SK-N-SH (cell line): ENCODE data around the gene IL16. TPM values are rescaled to one million over a fixed set of nuclear protein-coding genes. Genes with fewer than 3 reads are reported as not detected.

Experiments
- CTCF ChIA-PET: fragments of 300-600, 350-600 bp; formaldehyde crosslinking; extraction: SDS; loops from one replicate; lab custom pipeline; 2021; lab: Yijun Ruan, JAX
- POLR2A ChIA-PET: fragments of 350-600 bp; sonication (Branson Sonifier 250); formaldehyde crosslinking; extraction: SDS; loops from one replicate; lab custom pipeline; 2020; ENCODE audit warnings: antibody characterized with exemption, inconsistent platforms; lab: Yijun Ruan, JAX
- DNase-seq: peaks from one replicate; pipeline ENCODE4 v3.0.0; 2012
- H2AFZ ChIP-seq: fragments of 200-600 bp; sonication (generic); 2 replicates; pipeline ENCODE4 v1.8.1; 2016; ENCODE audit warnings: antibody characterized with exemption, mild to moderate bottlenecking, low read depth
- H3F3A ChIP-seq: fragments of 200-600 bp; sonication (generic); replicated peaks from 2 replicates; pipeline ENCODE3; 2016; ENCODE audit warnings: antibody characterized with exemption, mild to moderate bottlenecking; ENCODE audit not compliant: insufficient read depth
- H3K27ac ChIP-seq, 2 experiments: fragments of 200-500 bp in 1 of 2; fragments of 200-600 bp in 1 of 2; sonication (Bioruptor generic) in 1 of 2; sonication (generic), shearing (Covaris generic) in 1 of 2; 2 replicates each; pipeline versions ENCODE4 v1.5.1 to v1.6.1; 2014 to 2016; ENCODE audit warnings: low read depth in 2 of 2, inconsistent platforms in 1 of 2, low read length in 1 of 2, mild to moderate bottlenecking in 1 of 2, mixed read lengths in 1 of 2
- H3K27me3 ChIP-seq: fragments of 200-600 bp; sonication (generic), shearing (Covaris generic); 2 replicates; pipeline ENCODE4 v1.6.1; 2016; ENCODE audit warnings: mixed run types; ENCODE audit not compliant: insufficient read depth
- H3K36me3 ChIP-seq, 2 experiments: fragments of 200-500 bp in 1 of 2; fragments of 200-600 bp in 1 of 2; sonication (Bioruptor generic) in 1 of 2; sonication (generic) in 1 of 2; replicated peaks in 1 of 2; 2 replicates each; pipeline versions ENCODE3 to v1.5.1; 2014 to 2016; ENCODE audit warnings: low read length in 1 of 2, mild to moderate bottlenecking in 1 of 2; ENCODE audit not compliant: insufficient read depth in 2 of 2, control insufficient read depth in 1 of 2
- H3K4me1 ChIP-seq, 2 experiments: fragments of 200-500 bp in 1 of 2; fragments of 200-600 bp in 1 of 2; sonication (Bioruptor generic) in 1 of 2; sonication (generic), shearing (Covaris generic) in 1 of 2; 2 replicates each; pipeline versions ENCODE4 v1.5.1 to v1.6.1; 2014 to 2016; ENCODE audit warnings: low read depth in 1 of 2, low read length in 1 of 2, mixed run types in 1 of 2; ENCODE audit not compliant: insufficient read depth in 2 of 2, control insufficient read depth in 1 of 2
- H3K4me2 ChIP-seq: fragments of 200-600 bp; sonication (generic), shearing (Covaris generic); 2 replicates; pipeline ENCODE4 v1.6.1; 2017; ENCODE audit warnings: mixed run types
- H3K4me3 ChIP-seq, 2 experiments: fragments of 200-500 bp in 1 of 2; fragments of 200-600 bp in 1 of 2; sonication (Bioruptor generic) in 1 of 2; sonication (generic), shearing (Covaris generic) in 1 of 2; 2 replicates each; pipeline versions ENCODE4 v1.5.1 to v1.8.1; 2014 to 2016; ENCODE audit warnings: low read depth in 2 of 2, inconsistent platforms in 1 of 2, low read length in 1 of 2, mild to moderate bottlenecking in 1 of 2, mixed read lengths in 1 of 2, moderate library complexity in 1 of 2
- H3K79me2 ChIP-seq: fragments of 200-600 bp; sonication (generic); 2 replicates; pipeline ENCODE4 v1.8.1; 2017; ENCODE audit warnings: mild to moderate bottlenecking; ENCODE audit not compliant: insufficient read depth
- H3K9ac ChIP-seq: fragments of 200-600 bp; sonication (generic); 2 replicates; pipeline ENCODE4 v1.6.1; 2017; ENCODE audit warnings: mixed run types
- H3K9me2 ChIP-seq: fragments of 200-600 bp; sonication (generic); 2 replicates; pipeline ENCODE4 v1.6.1; 2017; ENCODE audit warnings: mixed run types
- H3K9me3 ChIP-seq: fragments of 200-600 bp; sonication (generic); 2 replicates; pipeline ENCODE4 v1.6.1; 2017; ENCODE audit warnings: mixed run types, mild to moderate bottlenecking, moderate library complexity
- H4K20me1 ChIP-seq: fragments of 200-600 bp; sonication (generic); 2 replicates; pipeline ENCODE4 v1.6.1; 2017; ENCODE audit warnings: mild to moderate bottlenecking, mixed run types; ENCODE audit not compliant: insufficient read depth
- ELF1 ChIP-seq: IDR thresholded peaks from 2 replicates; pipeline ENCODE4 v1.4.0; 2012
- EZH2phosphoT487 ChIP-seq: fragments of 200-600 bp; sonication (generic); IDR thresholded peaks from 2 replicates; pipeline ENCODE4 v1.6.1; 2017; ENCODE audit warnings: low read depth, mixed run types, mild to moderate bottlenecking, antibody characterized with exemption, moderate library complexity, borderline replicate concordance
- FOSL2 ChIP-seq: IDR thresholded peaks from 2 replicates; pipeline ENCODE4 v1.4.0; 2012; ENCODE audit warnings: low read depth, mild to moderate bottlenecking, moderate library complexity, borderline replicate concordance
- FOXJ3 ChIP-seq: sonication (generic); formaldehyde crosslinking; IDR thresholded peaks from 2 replicates; pipeline ENCODE4 v1.5.1; 2020; ENCODE audit warnings: mild to moderate bottlenecking, missing genetic modification reagents
- GATA2 ChIP-seq: sonication (generic); formaldehyde crosslinking; IDR thresholded peaks from 2 replicates; pipeline ENCODE4 v1.5.0; 2020; ENCODE audit warnings: mild to moderate bottlenecking, missing genetic modification reagents
- MXI1 ChIP-seq: IDR thresholded peaks from 2 replicates; pipeline ENCODE4 v1.6.1; 2012; ENCODE audit warnings: mild to moderate bottlenecking, low read depth, low read length, improper control_type of control experiment
- NRF1 ChIP-seq: IDR thresholded peaks from 2 replicates; pipeline ENCODE4 v1.6.1; 2012; ENCODE audit warnings: low read depth, mild to moderate bottlenecking, low read length
- POLR2AphosphoS5 ChIP-seq: IDR thresholded peaks from 2 replicates; pipeline ENCODE4 v1.6.1; 2012; ENCODE audit warnings: low read depth, low read length
- RAD21 ChIP-seq: IDR thresholded peaks from 2 replicates; pipeline ENCODE4 v1.6.1; 2012; ENCODE audit warnings: mild to moderate bottlenecking, low read length
- RFX5 ChIP-seq: IDR thresholded peaks from 2 replicates; pipeline ENCODE4 v1.6.1; 2012; ENCODE audit warnings: mild to moderate bottlenecking, improper control_type of control experiment, low read length
- RXRA ChIP-seq: IDR thresholded peaks from 2 replicates; pipeline ENCODE4 v1.4.0; 2012; ENCODE audit warnings: low read depth, mild to moderate bottlenecking, borderline replicate concordance
- TAF1 ChIP-seq: IDR thresholded peaks from 2 replicates; pipeline ENCODE4 v1.6.1; 2012; ENCODE audit warnings: low read depth, mild to moderate bottlenecking, low read length, moderate library complexity, borderline replicate concordance
- TCF12 ChIP-seq: IDR thresholded peaks from 2 replicates; pipeline ENCODE4 v1.4.0; 2012
- TEAD4 ChIP-seq: IDR thresholded peaks from 2 replicates; pipeline ENCODE4 v1.4.0; 2012; ENCODE audit warnings: mild to moderate bottlenecking, borderline replicate concordance; ENCODE audit not compliant: insufficient read depth
- YY1 ChIP-seq: IDR thresholded peaks from 2 replicates; pipeline ENCODE4 v1.4.0; 2012; ENCODE audit warnings: low read depth, mild to moderate bottlenecking
- WGBS: methylation state at CpG from one replicate; pipeline ENCODE4 v1.1.6; 2017; ENCODE audit warnings: low lambda C conversion rate; 5-methylcytosine and 5-hydroxymethylcytosine counted together
- polyA plus RNA-seq, 3 experiments: library from polyadenylated mRNA; depleted of rRNA; stranded (reverse); fragments of >200 nt; gene quantifications; 2 replicates each; pipeline ENCODE4 v1.2.3, GENCODE V29; 2012
- TF ChIP-seq, protein P1 (sequence below): IDR thresholded peaks from 2 replicates; pipeline ENCODE4; 2012
- TF ChIP-seq, protein P2 (sequence below): fragments of 150-350 bp; IDR thresholded peaks from 2 replicates; pipeline ENCODE4 v1.6.1; 2016; ENCODE audit warnings: mild to moderate bottlenecking, low read depth, low read length
- TF ChIP-seq, protein P3 (sequence below): fragments of 150-350 bp; IDR thresholded peaks from 2 replicates; pipeline ENCODE4 v1.6.1; 2017; ENCODE audit warnings: antibody characterized with exemption, low read length, low read depth, borderline replicate concordance
- TF ChIP-seq, protein P4 (sequence below): IDR thresholded peaks from 2 replicates; pipeline ENCODE4 v1.4.0; 2012; ENCODE audit warnings: low read depth, borderline replicate concordance
- TF ChIP-seq, protein P5 (sequence below): IDR thresholded peaks from 2 replicates; pipeline ENCODE4 v1.4.0; 2012; ENCODE audit warnings: low read depth, borderline replicate concordance

IL16 gene
- polyA plus RNA-seq, 1 of the 3 experiments (the other 2 are of a cell fraction): not detected

DNA sequence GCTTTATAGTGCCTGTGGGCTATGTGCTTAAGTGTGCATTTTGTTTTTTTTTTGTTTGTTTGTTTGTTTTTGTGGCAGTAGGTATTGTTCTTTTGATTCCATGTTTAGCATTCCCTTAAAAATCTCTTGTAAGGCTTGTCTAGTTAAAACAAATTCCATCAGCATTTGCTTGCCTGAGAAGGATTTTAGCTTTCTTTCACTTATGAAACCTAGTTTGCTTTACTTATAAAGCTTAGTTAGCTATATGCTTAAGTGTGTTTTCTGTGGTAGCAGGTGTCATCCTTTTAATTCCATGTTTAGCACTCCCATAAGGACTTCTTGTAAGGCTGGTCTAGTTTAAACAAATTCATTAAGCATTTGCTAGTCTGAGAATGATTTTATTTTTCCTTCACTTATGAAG lies 17.3 kb downstream of the IL16 start (continued):
- TF ChIP-seq, protein P1, sequence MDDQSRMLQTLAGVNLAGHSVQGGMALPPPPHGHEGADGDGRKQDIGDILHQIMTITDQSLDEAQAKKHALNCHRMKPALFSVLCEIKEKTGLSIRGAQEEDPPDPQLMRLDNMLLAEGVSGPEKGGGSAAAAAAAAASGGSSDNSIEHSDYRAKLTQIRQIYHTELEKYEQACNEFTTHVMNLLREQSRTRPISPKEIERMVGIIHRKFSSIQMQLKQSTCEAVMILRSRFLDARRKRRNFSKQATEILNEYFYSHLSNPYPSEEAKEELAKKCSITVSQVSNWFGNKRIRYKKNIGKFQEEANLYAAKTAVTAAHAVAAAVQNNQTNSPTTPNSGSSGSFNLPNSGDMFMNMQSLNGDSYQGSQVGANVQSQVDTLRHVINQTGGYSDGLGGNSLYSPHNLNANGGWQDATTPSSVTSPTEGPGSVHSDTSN: no peak
- TF ChIP-seq, protein P2, sequence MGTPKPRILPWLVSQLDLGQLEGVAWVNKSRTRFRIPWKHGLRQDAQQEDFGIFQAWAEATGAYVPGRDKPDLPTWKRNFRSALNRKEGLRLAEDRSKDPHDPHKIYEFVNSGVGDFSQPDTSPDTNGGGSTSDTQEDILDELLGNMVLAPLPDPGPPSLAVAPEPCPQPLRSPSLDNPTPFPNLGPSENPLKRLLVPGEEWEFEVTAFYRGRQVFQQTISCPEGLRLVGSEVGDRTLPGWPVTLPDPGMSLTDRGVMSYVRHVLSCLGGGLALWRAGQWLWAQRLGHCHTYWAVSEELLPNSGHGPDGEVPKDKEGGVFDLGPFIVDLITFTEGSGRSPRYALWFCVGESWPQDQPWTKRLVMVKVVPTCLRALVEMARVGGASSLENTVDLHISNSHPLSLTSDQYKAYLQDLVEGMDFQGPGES: no peak
- TF ChIP-seq FOSL2 (no peak), NRF1 (no peak), TAF1 (no peak), EZH2phosphoT487 (no peak), MXI1 (no peak)
- TF ChIP-seq, all 33 proteins: peak for 0

DNA sequence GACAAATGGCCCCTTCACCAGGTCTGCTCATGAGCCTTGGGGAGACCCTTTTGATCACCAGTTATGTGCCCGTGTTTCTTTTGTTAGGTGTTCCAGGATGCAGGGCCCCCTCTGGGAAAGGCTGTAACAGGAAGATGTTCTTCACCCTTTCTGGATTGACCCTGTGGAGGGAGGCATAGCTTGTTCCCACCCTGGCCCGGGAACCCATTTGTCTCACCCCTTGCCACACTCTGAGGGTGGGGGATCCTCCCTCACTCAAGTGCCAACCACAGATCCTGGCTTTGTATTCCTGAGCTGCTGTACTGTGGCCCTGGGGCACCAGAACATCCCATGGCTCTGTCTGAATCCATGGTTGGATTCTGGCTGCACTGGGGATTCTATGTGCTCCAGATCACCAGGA lies 18.9 kb downstream of the IL16 start:
- H3K9ac ChIP-seq: no peak overlapping the region
- no peak overlapping the region for H3K4me2 ChIP-seq
- H3K4me3 ChIP-seq: no peak overlapping the region
- H3K36me3 ChIP-seq: no peaks in the 10 kb centered on the region
- no peaks in the 10 kb centered on the region for H4K20me1 ChIP-seq
- no peaks in the 10 kb centered on the region for H3K9me2 ChIP-seq
- H2AFZ ChIP-seq: no peak overlapping the region
- TF ChIP-seq YY1 (no peak), GATA2 (CRISPR knock-in tag) (no peak)
- CTCF ChIA-PET: interaction anchor here (0.8 kb wide), 1 partner anchor 50 kb away, joined by 3 read pairs; no protein-coding TSS in a partner anchor
- POLR2A ChIA-PET: no interaction called here
- no peaks in the 10 kb centered on the region for H3K4me1 ChIP-seq
- no peaks in the 10 kb centered on the region for H3K9me3 ChIP-seq
- H3K27me3 ChIP-seq: no peaks in the 10 kb centered on the region
- no peak for DNase-seq
- no peak overlapping the region for H3K27ac ChIP-seq
- H3K79me2 ChIP-seq: no peaks in the 10 kb centered on the region
- no peaks in the 10 kb centered on the region for H3F3A ChIP-seq
- 14% methylated on average over 2 of the region's 2 CpGs for WGBS

DNA sequence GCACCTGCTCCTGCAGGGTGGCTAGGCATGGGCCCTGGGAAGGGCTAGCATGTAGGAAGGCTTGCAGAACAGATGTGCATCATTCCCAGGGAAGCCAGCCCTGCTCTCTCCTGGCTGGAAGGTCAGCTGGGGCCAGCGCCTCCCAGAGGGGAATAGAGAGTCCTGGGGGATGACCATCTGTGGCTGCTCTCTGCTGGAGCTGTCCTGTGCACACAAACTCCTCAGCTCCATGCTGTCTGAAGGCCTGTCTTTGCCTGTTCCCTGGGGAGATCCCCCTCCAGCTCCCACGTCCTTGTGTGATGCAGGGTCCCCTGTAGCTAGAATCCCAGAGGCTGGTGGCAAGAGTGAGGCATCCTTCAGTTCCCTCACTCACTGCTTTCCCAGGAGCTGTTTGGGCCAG lies 19.3 kb downstream of the IL16 start:
- no peak for DNase-seq
- TF ChIP-seq GATA2 (CRISPR knock-in tag) (no peak), ELF1 (no peak), FOXJ3 (CRISPR knock-in tag) (no peak), NRF1 (no peak), YY1 (no peak), TAF1 (no peak), TEAD4 (no peak), RFX5 (no peak), RXRA (no peak), POLR2AphosphoS5 (no peak), RAD21 (no peak), TCF12 (no peak)
- TF ChIP-seq, protein P3, sequence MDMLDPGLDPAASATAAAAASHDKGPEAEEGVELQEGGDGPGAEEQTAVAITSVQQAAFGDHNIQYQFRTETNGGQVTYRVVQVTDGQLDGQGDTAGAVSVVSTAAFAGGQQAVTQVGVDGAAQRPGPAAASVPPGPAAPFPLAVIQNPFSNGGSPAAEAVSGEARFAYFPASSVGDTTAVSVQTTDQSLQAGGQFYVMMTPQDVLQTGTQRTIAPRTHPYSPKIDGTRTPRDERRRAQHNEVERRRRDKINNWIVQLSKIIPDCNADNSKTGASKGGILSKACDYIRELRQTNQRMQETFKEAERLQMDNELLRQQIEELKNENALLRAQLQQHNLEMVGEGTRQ: no peak
- TF ChIP-seq, protein P4, sequence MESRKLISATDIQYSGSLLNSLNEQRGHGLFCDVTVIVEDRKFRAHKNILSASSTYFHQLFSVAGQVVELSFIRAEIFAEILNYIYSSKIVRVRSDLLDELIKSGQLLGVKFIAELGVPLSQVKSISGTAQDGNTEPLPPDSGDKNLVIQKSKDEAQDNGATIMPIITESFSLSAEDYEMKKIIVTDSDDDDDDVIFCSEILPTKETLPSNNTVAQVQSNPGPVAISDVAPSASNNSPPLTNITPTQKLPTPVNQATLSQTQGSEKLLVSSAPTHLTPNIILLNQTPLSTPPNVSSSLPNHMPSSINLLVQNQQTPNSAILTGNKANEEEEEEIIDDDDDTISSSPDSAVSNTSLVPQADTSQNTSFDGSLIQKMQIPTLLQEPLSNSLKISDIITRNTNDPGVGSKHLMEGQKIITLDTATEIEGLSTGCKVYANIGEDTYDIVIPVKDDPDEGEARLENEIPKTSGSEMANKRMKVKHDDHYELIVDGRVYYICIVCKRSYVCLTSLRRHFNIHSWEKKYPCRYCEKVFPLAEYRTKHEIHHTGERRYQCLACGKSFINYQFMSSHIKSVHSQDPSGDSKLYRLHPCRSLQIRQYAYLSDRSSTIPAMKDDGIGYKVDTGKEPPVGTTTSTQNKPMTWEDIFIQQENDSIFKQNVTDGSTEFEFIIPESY: no peak
- TF ChIP-seq, protein P5, sequence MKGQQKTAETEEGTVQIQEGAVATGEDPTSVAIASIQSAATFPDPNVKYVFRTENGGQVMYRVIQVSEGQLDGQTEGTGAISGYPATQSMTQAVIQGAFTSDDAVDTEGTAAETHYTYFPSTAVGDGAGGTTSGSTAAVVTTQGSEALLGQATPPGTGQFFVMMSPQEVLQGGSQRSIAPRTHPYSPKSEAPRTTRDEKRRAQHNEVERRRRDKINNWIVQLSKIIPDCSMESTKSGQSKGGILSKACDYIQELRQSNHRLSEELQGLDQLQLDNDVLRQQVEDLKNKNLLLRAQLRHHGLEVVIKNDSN: no peak
- TF ChIP-seq, protein P1: no peak
- Histone ChIP-seq H3K36me3 (no peaks in the 10 kb centered on the region), H3K79me2 (no peaks in the 10 kb centered on the region), H2AFZ (no peak overlapping the region), H3K9ac (no peak overlapping the region), H3K4me2 (no peak overlapping the region), H4K20me1 (no peaks in the 10 kb centered on the region), H3K27me3 (no peaks in the 10 kb centered on the region), H3K9me3 (no peaks in the 10 kb centered on the region), H3F3A (no peaks in the 10 kb centered on the region), H3K9me2 (no peaks in the 10 kb centered on the region), H3K4me1 (no peaks in the 10 kb centered on the region), H3K4me3 (no peak overlapping the region), H3K27ac (no peak overlapping the region)
- ChIA-PET POLR2A (no interaction called here), CTCF (no interaction called here)
- WGBS: 17% methylated on average over 1 of the region's 2 CpGs
